ENCODE measurements around the gene ACTG2.
"Not testable (repeated sequence)": the region's sequence is repeated elsewhere in the genome, so short reads cannot be mapped to it uniquely, and the experiment has no call there.

Gene ACTG2

GRCh38 chr2:73892631-73893329, at the start of gene ACTG2:
Gene ACTG2 (plus strand): TSS chr2:73893008. CDS start chr2:73901312, 8,304 bp downstream.
- DNase-seq (ENCODE audit: low read depth), result peak; percentile 18

- no peak for DNase-seq (ENCODE audit: low read depth)
Observed at GRCh38 chr2:73844087-73844486, 48.7 kb upstream of the ACTG2 start.

- no peak for DNase-seq (ENCODE audit: low read depth)
Observed at GRCh38 chr2:73850009-73850408, 42.8 kb upstream of the ACTG2 start.

GRCh38 chr2:73851274-73851673, 41.5 kb upstream of the ACTG2 start:
- DNase-seq (ENCODE audit: low read depth), result no peak

GRCh38 chr2:73852020-73852419, 40.8 kb upstream of the ACTG2 start:
- peak; percentile 20 for DNase-seq (ENCODE audit: low read depth)

GRCh38 chr2:73855526-73855925, 37.3 kb upstream of the ACTG2 start:
- DNase-seq (ENCODE audit: low read depth), result no peak

- no peak for DNase-seq (ENCODE audit: low read depth)
Observed at GRCh38 chr2:73856214-73856613, 36.6 kb upstream of the ACTG2 start.

- peak; percentile 58 for DNase-seq (ENCODE audit: low read depth)
Observed at GRCh38 chr2:73859721-73860586, 32.9 kb upstream of the ACTG2 start.

GRCh38 chr2:73862987-73863386, 29.8 kb upstream of the ACTG2 start:
- DNase-seq (ENCODE audit: low read depth), result no peak

- DNase-seq (ENCODE audit: low read depth), result no peak
Observed at GRCh38 chr2:73868204-73868978, 24.4 kb upstream of the ACTG2 start.

GRCh38 chr2:73870084-73870483, 22.7 kb upstream of the ACTG2 start:
- peak; percentile 91 for DNase-seq (ENCODE audit: low read depth)

GRCh38 chr2:73877071-73877802, 15.6 kb upstream of the ACTG2 start:
- DNase-seq (ENCODE audit: low read depth), result no peak

GRCh38 chr2:73877984-73878383, 14.8 kb upstream of the ACTG2 start:
- DNase-seq (ENCODE audit: low read depth), result not testable (repeated sequence)

- DNase-seq (ENCODE audit: low read depth), result no peak
Observed at GRCh38 chr2:73885406-73885805, 7.4 kb upstream of the ACTG2 start.

GRCh38 chr2:73886357-73886756, 6.5 kb upstream of the ACTG2 start:
- no peak for DNase-seq (ENCODE audit: low read depth)

- DNase-seq (ENCODE audit: low read depth), result not testable (repeated sequence)
Observed at GRCh38 chr2:73887596-73888353, 5.0 kb upstream of the ACTG2 start.

GRCh38 chr2:73888388-73888787, 4.4 kb upstream of the ACTG2 start:
- DNase-seq (ENCODE audit: low read depth), result no peak

- DNase-seq (ENCODE audit: low read depth), result no peak
Observed at GRCh38 chr2:73889206-73889605, 3.6 kb upstream of the ACTG2 start.

- no peak for DNase-seq (ENCODE audit: low read depth)
Observed at GRCh38 chr2:73890301-73891092, 2.3 kb upstream of the ACTG2 start.

GRCh38 chr2:73891276-73891901, 1.4 kb upstream of the ACTG2 start:
- DNase-seq (ENCODE audit: low read depth), result no peak
